MCF 10A (cell line): ENCODE measurements around the gene ALDH1A3. TPM values are rescaled to one million over a fixed set of nuclear protein-coding genes. Genes with fewer than 3 reads are reported as not detected.
A peak's percentile ranks its signal among the peaks of the same experiment; 100 is the strongest.
"Not testable (repeated sequence)": the region's sequence is repeated elsewhere in the genome, so short reads cannot be mapped to it uniquely, and the experiment has no call there.

ENCODE experiments used
- BruUV-seq: library from RNA; stranded (reverse); fragments of 400-500 nt; replicated peaks from 2 replicates; lab custom pipeline; 2021; lab: Mats Ljungman, UMichigan
- CTCF ChIA-PET: fragments of 300-600 bp; sonication (Branson Sonifier 250); formaldehyde crosslinking; extraction: SDS; loops from one replicate; lab custom pipeline; 2021; ENCODE audit warnings: antibody characterized with exemption, inconsistent platforms; lab: Yijun Ruan, JAX
- POLR2A ChIA-PET: fragments of 300-600, 350-650 bp; sonication (Branson Sonifier 250); formaldehyde crosslinking; extraction: SDS; loops from one replicate; lab custom pipeline; 2020; ENCODE audit warnings: antibody characterized with exemption, inconsistent platforms; lab: Yijun Ruan, JAX
- DNase-seq: peaks from one replicate; pipeline ENCODE4 v3.0.0-alpha.2; 2018; ENCODE audit not compliant: unreplicated experiment
- H3K27ac Mint-ChIP-seq: one replicate; pipeline ENCODE4 v1.8.0; 2022; ENCODE audit warnings: mild to moderate bottlenecking, low read depth, mixed read lengths; ENCODE audit not compliant: unreplicated experiment
- H3K27me3 Mint-ChIP-seq: one replicate; pipeline ENCODE4 v1.8.0; 2022; ENCODE audit warnings: mixed read lengths; ENCODE audit not compliant: insufficient read depth, unreplicated experiment
- H3K36me3 Mint-ChIP-seq: one replicate; pipeline ENCODE4 v1.8.0; 2022; ENCODE audit warnings: mild to moderate bottlenecking, moderate library complexity, mixed read lengths; ENCODE audit not compliant: insufficient read depth, unreplicated experiment
- H3K4me1 Mint-ChIP-seq: one replicate; pipeline ENCODE4 v1.8.0; 2022; ENCODE audit warnings: mixed read lengths; ENCODE audit not compliant: insufficient read depth, unreplicated experiment
- H3K4me3 Mint-ChIP-seq: one replicate; pipeline ENCODE4 v1.8.0; 2022; ENCODE audit warnings: mild to moderate bottlenecking, moderate library complexity, mixed read lengths; ENCODE audit not compliant: unreplicated experiment
- H3K9me3 Mint-ChIP-seq: one replicate; pipeline ENCODE4 v1.8.0; 2022; ENCODE audit warnings: mixed read lengths; ENCODE audit not compliant: unreplicated experiment
- intact Hi-C: fragments of 100-400 bp; cut with micrococcal nuclease; formaldehyde crosslinking; loops from 2 replicates; pipeline ENCODE4 v1.14.1; 2022
- total RNA-seq: library from RNA; stranded (reverse); gene quantifications from 2 replicates; pipeline ENCODE4 v1.2.3, GENCODE V29; 2022
- TF ChIP-seq, protein P1 (sequence below): fragments of 200-600 bp; IDR thresholded peaks from one replicate; pipeline ENCODE4 v1.8.0; 2022; ENCODE audit warnings: antibody characterized with exemption, mild to moderate bottlenecking; ENCODE audit not compliant: unreplicated experiment

ALDH1A3 gene
- total RNA-seq, 1 experiment from 2014 or later = 4.3 TPM

DNA sequence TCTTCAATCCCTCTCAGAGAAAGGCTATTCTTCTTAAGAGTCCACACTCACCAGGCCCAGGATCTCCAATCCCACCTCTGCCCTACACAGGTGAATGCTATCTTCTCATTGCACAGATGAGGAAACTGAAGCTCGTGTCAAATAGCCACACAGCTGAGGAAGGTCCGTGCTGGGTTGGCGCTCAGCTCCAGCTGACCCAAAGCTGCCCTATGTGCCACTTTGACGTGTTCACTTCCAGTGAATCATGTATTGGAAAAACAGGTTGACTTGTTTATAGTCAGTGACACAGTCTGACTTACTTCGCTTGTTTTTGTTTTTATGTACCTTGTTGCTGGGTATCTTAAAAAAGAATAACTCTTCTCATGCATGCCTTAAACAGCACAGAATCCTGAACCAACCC lies 32.4 kb upstream of the ALDH1A3 start:
- BruUV-seq = no TSS peak
- DNase-seq = no peak
- POLR2A ChIA-PET = interaction anchor here (0.7 kb wide), 1 partner anchor 1368 kb away, joined by 3 read pairs; no protein-coding TSS in a partner anchor
- Mint-ChIP-seq H3K27ac (no peak overlapping the region), H3K4me1 (no peaks in the 10 kb centered on the region), H3K27me3 (no peaks in the 10 kb centered on the region), H3K4me3 (no peak overlapping the region), H3K36me3 (no peaks in the 10 kb centered on the region), H3K9me3 (no peaks in the 10 kb centered on the region)
- CTCF ChIA-PET = interaction anchor here (0.5 kb wide), 1 partner anchor 184 kb away, joined by 3 read pairs; no protein-coding TSS in a partner anchor
- intact Hi-C loops = no loop called here
- TF ChIP-seq, protein P1, sequence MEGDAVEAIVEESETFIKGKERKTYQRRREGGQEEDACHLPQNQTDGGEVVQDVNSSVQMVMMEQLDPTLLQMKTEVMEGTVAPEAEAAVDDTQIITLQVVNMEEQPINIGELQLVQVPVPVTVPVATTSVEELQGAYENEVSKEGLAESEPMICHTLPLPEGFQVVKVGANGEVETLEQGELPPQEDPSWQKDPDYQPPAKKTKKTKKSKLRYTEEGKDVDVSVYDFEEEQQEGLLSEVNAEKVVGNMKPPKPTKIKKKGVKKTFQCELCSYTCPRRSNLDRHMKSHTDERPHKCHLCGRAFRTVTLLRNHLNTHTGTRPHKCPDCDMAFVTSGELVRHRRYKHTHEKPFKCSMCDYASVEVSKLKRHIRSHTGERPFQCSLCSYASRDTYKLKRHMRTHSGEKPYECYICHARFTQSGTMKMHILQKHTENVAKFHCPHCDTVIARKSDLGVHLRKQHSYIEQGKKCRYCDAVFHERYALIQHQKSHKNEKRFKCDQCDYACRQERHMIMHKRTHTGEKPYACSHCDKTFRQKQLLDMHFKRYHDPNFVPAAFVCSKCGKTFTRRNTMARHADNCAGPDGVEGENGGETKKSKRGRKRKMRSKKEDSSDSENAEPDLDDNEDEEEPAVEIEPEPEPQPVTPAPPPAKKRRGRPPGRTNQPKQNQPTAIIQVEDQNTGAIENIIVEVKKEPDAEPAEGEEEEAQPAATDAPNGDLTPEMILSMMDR = no peak

DNA sequence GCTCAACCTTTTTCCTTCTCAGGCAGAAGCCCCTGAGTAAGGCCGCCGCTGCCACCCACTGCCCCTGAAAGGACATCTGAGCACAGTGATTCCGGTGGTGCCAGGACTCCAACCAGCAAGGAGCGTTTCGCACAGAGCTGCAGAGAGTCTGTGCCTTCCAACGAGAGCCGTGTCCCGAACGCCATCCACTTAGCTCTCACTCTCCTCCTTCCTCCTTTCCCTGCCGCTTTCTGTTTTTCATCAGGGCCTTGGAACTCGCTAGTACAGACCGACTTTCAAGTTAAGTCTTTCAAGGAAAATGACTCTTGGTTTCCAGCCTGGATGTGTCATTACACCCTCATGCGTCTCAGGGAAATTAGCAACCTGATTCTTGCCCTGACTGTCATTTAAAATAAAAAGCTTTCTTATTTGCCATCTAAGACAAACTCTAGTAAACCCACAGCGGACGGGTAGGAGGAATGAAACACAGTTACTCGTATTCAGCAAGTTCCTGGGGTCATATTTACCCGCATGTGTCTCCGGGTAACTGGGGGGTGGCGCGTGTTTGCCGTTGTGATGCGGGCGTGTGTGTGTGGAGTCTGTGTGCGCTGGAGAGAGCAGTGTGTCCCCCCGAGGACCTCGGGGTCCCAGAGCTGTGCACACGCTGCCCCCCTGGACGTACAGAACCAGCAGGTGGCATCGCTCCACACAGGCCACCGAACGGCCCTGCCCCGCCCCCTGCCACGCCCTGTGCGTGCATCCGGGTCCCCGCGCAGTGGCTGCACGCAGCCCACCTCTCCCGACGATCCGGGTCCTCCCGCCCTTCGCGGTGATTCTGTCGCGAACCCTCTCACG lies 30.4 kb upstream of the ALDH1A3 start:
- Mint-ChIP-seq H3K4me3 (peak overlapping the region; percentile 12), H3K27ac (no peak overlapping the region), H3K4me1 (no peaks in the 10 kb centered on the region), H3K9me3 (no peaks in the 10 kb centered on the region), H3K36me3 (no peaks in the 10 kb centered on the region), H3K27me3 (no peaks in the 10 kb centered on the region)
- CTCF ChIA-PET = interaction anchor here (0.7 to 1.2 kb wide), 3 partner anchors 85 to 146 kb away, joined by 3 to 4 read pairs (median 3); no protein-coding TSS in a partner anchor
- no peak for DNase-seq
- intact Hi-C loops = no loop called here
- BruUV-seq = no TSS peak
- TF ChIP-seq, protein P1 = no peak
- POLR2A ChIA-PET = interaction anchor here (0.6 kb wide), 1 partner anchor 124 kb away, joined by 3 read pairs; no protein-coding TSS in a partner anchor

DNA sequence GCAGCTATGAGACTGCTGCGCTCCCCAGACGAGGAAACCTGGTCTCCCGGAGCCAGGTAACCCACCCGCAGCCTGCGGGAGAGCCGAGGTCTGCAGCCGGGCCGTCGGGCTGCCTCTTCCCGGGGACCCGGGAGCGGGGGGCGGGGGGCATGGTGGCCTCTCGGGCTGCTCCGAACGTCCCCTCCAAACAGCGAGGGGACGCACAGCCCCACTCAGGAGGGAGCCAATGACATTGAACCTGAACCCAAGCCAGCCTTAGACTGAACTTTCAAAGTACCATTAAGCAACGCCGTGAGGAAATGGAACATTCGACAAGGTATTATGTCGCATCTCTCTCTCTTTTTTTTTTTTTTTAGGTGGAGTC lies 29.8 kb upstream of the ALDH1A3 start:
- ChIA-PET POLR2A (interaction anchor here (0.6 kb wide), 1 partner anchor 124 kb away, joined by 3 read pairs; no protein-coding TSS in a partner anchor), CTCF (interaction anchor here (0.7 to 1.2 kb wide), 2 partner anchors 85 to 129 kb away, joined by 3 to 4 read pairs; no protein-coding TSS in a partner anchor)
- TF ChIP-seq, protein P1 = no peak
- intact Hi-C loops = no loop called here
- Mint-ChIP-seq H3K27me3 (no peaks in the 10 kb centered on the region), H3K36me3 (no peaks in the 10 kb centered on the region), H3K9me3 (no peaks in the 10 kb centered on the region), H3K4me3 (no peak overlapping the region), H3K27ac (no peak overlapping the region), H3K4me1 (no peaks in the 10 kb centered on the region)
- no TSS peak for BruUV-seq
- no peak for DNase-seq

DNA sequence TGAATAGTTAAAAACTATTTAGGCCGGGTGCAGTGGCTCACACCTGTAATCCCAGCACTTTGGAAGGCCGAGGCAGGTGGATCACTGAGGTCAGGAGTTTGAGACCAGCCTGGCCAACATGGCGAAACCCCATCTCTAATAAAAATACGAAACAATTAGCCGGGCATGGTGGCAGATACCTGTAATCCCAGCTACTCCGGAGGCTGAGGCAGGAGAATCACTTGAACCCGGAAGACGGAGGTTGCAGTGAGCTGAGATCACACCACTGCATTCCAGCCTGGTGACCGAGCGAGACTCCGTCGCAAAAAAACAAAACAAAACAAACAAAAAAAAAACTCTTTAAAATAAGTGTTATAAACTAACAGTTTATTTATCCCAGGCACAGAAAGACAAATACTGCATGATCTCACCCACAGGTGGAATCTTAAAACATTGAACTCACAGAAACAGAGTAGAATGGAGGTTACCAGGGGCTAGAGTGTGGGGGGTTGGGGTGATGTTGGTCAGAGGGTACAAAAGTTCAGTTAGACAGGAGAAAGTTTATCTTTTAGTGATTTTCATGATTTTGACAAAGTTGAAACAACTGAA lies 28.1 kb upstream of the ALDH1A3 start:
- DNase-seq, H3K4me3 Mint-ChIP-seq, H3K27ac Mint-ChIP-seq, H3K27me3 Mint-ChIP-seq, H3K4me1 Mint-ChIP-seq, BruUV-seq, H3K9me3 Mint-ChIP-seq, H3K36me3 Mint-ChIP-seq, intact Hi-C loops, POLR2A ChIA-PET: not testable (repeated sequence)
- CTCF ChIA-PET = interaction anchor here (1.0 kb wide), 1 partner anchor 17 kb away, joined by 3 read pairs; no protein-coding TSS in a partner anchor
